Hypothalamus (tissue), 51 donors: Measurements from ENCODE around the gene LRRTM2.
A peak's percentile ranks its signal among the peaks of the same experiment; 100 is the strongest.
"Not testable (repeated sequence)": the region's sequence is repeated elsewhere in the genome, so short reads cannot be mapped to it uniquely, and the experiment has no call there.

Experiments used
- DNase-seq, 51 donors: peaks; one replicate each; lab custom pipeline; 2025; lab: John Stamatoyannopoulos, UW

LRRTM2 gene

DNA sequence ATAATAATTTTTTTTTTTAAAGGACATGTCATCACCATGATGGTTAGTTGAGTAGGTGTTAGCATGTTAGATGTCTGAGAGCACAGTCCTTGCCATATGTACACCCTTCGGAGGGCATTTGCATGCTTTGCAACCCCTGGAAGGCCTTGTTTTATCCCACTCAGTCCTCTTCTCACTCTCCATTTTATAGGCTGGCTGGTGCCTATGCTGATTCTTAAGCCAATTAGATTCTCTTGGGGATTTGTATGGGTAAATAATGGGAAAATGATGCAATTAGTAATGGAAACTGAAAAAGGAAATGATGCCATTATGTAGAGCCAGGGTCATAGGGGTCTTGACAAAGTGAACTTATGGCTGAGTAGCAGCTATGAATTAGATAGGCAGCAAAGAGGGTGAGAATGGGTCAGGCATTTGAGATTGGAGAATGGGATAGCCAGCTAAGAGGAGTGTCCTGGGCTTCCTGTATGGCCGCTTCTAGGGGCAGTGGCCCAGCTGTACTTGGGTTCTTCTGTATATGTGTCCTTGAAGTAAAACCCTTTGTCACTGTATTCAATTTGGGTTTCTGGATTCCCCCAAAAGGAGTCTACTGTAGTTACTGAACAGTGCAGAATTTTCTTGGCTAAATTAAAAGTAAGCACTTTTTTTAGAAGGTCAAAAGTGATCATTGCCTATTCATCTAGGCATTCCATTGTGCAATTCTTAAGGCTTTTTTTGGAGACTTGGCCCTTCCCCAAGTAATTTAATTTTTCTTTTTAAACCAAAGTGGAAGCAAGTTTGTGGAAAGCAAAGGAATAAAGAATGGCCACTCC, 31.6 kb downstream of the LRRTM2 start:
- no peak for DNase-seq

DNA sequence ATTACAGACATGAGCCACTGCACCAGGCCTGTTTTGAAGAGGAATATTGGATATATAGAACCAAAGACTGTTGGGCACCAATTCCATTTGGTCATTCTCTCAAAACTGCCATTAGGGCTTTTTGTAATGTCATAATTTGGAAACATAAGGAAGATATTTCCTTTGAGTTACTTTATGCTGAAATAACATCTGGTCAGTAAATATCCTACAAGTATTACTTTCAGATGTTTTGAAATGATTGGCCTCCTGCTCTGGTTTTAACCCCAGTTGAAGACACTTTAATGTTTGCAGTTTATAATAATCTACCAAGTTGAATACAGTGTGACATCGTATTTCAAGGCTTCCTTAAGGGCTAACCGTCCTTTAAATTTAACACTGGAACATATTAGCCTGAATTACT, 33.6 kb downstream of the LRRTM2 start:
- DNase-seq: no peak

DNA sequence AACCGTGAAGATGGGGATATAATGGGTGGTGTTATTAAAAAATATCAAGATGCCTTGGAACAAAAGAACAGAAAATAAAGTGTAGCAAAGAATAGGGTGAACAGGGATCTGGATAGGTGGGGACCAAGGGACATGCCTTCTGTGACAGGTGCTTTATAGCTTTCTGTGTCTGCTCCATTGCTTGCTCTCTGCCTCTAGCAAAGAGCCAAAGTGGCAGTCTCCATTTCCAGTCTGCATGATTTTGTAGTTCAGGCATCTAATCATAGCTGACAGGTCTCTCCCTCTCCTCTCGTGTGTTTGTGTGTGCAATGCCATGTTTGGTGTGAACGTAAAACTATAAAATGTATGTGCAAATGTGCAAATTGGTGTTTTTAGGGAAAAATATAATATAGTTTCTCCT, 35.0 kb downstream of the LRRTM2 start:
- DNase-seq: no peak

DNA sequence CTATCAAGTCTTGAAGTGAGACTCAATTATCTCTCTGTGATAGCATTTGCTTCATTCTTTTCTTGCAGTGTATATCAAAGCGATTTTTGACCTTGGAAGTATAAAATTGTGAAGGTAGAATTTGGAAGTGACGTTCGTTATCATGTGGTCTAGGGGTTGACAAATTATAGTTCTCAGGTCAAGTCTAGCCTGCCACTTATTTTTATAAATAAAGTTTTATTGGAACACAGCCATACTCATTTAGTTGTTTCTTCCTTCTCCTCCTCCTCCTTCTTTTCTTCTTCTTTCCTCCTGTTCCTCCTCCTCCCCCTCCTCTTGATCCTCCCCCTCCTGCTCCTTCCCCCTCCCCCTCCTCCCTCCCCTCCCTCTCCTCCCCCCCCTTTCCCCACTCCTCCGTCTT, 38.0 kb downstream of the LRRTM2 start:
- DNase-seq: no peak

DNA sequence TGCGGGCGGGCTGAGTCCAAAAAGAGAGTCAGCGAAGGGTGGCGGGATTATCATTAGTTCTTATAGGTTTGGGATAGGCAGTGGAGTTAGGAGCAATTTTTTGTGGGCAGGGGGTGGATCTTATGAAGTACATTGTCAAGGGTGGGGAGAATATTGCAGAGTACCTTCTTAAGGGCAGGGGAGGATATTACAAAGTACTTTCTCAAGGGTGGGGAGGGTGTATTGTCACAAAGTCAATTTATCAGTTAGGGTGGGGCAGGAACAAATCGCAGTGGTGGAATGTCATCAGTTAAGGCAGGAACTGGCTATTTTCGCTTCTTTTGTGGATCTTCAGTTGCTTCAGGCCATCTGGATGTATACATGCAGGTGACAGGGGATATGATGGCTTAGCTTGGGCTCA, 40.3 kb downstream of the LRRTM2 start:
- DNase-seq: not testable (repeated sequence)

DNA sequence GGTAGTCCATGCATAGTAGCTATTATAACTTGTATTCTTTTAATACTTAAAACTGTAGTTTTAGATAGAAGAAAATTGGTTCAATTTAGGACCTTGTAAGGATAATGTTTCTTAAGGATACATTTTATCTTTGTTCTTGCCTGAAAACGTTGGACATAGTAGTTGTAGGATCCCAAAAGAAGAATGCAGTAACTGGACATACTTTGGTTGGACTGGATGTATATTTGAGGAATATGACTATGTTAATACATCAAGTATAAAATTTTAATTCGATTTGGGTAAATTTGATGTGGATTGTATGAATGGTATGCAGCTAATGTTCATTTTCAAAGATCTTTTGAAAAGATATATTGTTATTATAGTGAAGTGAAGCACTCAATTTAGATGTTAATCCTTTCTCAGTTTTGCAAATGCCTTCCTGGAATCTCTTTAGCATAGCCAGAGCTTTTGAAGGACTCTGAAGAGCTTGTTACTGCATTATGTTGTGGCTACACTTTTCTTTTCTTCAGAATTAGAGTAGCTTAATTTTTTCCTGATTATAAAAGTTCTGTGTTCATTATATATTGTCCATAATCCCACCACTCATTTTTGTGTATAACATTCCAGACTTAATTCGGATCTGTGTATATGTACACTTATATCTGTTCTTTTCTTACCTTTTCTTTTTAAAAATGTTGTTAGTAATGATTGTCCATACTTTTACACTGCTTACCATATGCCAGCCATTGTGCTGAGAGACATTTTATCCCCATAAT, 41.2 kb downstream of the LRRTM2 start:
- DNase-seq: no peak

DNA sequence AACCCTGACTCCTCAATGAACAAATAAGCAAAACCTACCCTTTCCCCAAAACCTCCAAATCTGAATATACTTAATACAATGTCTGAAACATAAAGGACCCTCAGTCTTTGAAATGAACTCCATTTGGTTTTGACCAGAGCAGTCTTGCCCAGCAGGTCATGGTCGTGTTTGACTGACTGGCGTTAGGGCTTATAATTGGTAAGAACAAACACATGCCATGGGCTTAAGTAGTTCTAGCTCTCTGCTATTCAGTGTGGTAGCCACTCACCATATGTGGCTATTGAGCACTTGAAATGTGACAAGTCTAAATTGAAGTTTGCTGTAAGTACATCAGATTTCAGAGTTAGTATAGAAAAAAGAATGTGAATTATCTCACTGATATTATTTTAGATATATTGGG, 42.1 kb downstream of the LRRTM2 start:
- no peak for DNase-seq

DNA sequence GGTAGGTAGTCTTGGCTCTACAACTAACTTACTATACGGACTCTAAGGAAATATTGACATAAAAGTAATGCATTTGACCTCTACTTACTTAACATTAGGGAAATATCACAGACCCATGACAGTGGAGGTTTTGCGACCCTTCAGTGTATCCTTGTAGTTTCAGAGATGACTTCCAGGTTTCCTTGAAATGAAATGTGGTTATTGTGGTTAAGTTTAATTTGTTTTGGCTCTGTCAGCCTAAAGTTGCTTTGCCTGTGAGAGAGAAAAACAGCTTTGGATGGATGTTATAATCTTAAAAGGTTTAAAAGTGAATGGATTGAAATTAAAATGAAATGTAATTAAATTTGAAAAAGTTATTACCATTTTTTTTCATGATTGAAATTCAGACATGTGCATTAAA, 42.9 kb downstream of the LRRTM2 start:
- DNase-seq: no peak

DNA sequence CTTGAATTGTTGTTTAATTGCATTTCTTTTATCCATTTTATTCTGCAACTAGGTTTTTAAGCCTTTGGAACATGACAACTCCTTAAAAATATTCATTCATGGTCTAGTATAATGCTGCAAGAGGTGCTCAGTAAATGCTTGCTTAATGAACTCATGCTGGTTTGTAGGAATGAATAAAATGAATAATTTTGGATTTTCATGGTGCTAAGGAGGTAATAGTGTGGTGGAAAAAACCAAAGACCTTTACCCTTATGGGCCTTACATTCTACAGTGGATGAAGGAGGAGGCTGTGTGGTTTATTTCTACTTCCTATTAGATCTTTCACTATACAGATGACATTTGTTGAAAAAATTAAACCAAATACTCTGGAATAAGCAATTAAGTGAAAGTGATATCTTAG, 43.4 kb downstream of the LRRTM2 start:
- DNase-seq: no peak

DNA sequence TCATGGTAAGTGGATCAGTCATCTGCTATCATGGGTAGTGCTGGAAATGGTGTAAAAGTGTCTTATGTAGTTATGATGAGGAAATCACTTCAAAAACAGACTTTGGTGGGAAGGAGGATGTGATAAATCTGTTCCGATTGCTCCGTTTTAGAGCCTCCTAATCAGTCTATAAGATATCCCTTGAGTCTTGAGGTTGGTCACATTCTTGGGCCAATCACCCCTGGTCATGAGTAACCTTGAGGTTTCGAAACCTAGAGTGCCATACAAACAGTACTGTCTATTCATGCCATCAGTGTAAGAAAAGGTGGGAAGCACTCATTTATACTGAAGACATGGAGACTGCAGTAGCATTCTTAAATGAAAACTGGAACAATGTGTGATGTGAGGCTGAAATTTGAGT, 45.8 kb downstream of the LRRTM2 start:
- DNase-seq: no peak

DNA sequence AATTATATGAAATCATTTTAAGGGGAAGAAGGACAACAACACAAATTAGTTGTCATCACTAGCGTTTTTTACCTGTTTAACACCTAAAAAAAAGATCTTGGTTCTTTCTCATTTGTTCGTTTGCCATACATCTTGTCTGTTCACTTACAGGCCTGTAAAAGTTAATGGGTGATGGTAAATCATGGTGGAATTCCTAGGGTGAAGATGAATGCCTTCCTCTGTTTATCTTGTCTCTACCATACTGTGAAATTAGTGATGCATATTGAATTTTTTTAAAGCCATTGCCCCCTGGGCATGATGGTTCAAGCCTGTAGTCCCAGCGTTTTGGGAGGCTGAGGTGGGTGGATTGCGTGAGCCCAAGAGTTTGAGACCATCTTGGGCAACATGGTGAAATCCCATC, 46.6 kb downstream of the LRRTM2 start:
- DNase-seq: no peak

DNA sequence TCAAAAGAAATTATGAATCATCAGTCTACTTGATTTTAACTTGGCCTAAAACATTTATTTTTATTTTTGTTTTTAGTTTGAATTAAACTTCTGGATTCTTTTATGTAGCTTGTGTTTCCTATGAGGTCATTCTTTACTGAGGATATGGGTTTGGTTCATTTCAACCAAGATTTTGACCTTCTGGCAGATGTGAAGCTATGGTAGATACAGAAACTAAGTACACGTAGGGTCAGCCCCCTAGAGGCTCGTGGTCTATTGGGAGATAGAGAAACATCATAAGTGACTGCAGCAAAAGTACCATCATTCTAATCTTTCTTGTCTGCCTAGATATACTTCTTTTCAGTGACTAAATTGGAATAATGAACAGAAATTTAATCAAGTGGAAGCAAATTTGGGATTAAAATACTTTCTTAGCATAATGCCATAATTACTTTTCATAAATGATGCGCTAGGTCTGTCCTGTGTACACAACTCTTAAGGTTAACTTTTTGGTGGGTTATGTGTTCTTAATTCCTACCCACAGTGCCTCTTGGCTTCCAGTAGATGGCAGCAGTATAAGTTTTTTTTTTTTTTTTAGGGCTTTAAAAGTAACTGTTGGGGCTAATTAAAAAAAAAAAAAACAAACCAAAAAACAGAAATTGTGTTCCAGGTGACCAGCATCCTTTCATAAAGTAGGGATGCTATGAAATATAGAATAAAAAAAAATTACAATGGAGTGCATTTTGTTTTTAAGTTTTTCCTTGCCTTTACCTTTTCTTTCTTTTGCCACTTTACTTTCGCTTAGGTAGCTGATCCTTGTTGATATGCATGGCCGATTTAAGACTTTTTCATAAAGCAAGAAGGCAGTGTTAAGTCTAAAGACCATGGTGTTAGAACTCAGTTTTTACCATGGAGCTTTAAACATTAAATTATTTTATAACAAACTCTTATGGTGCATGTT, 49.9 kb downstream of the LRRTM2 start:
- no peak for DNase-seq

DNA sequence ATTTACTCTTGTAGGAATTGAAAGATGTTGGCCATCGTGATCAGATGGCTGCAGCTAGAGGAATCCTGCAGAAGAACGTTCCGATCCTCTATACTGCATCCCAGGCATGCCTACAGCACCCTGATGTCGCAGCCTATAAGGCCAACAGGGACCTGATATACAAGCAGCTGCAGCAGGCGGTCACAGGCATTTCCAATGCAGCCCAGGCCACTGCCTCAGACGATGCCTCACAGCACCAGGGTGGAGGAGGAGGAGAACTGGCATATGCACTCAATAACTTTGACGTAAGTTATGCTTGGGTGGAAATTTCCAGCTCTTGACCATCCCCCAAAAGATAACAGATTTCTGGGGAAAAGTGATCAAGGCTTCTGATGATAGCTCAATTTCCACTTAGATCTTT, 50.6 kb downstream of the LRRTM2 start:
- DNase-seq: no peak

DNA sequence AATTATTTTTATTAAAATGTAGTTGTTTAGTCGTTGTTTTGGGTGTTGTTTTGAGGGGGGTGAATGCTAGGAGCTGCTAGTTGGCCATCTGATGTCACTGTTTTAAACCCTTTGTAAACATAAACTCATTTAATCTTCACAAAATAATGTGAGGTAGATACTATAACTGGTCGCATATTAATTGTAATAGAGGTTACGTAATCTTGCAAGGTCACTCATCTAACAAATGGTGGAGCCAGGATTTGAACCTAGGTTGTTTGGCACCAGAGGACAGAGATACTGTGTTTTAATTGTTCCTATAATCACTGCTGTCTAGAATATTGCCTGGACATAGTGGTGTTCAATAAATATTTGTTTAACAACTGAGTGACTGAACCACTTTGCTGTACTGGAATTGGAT, 54.4 kb downstream of the LRRTM2 start:
- DNase-seq: no peak

DNA sequence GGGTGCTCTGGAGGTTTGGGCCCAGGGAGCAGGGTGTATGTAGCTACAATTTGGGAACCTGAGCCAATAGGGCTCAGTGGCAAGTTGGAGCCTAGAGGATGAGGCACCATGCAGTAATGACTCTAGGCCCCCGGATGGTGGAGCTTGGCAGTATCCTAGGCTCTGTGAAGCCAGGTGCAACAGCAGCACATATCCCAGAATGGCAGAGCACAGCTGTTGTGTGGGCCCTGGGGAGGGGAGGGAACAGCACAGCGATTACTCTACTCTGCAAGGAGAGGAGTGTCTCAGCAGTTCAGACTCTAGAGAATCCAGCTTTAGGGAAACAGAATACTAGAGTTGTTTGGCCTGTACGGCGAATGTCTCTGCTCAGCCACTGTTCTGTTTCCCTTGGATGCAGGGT, 56.1 kb downstream of the LRRTM2 start:
- DNase-seq: peak in 3 of 51 donors; percentile 3 to 28 (median 6)
